GM23338 (cell line): ENCODE measurements around the gene GADD45GIP1. TPM values are rescaled to one million over a fixed set of nuclear protein-coding genes. Genes with fewer than 3 reads are reported as not detected.

Experiments used
- ATAC-seq: fragments of 200-7000 bp; cut with Tn5 transposase; 3 replicates; pipeline ENCODE4 v1.9.1; 2020
- DNase-seq: peaks from one replicate; pipeline ENCODE4 v3.0.0-alpha.2; 2015; ENCODE audit warnings: low spot score
- H2AFZ ChIP-seq: fragments of 200-600 bp; sonication (generic); 2 replicates; pipeline ENCODE4 v1.8.0; 2016; ENCODE audit warnings: antibody characterized with exemption, mild to moderate bottlenecking, moderate library complexity
- H3F3A ChIP-seq: fragments of 200-600 bp; sonication (generic); replicated peaks from 2 replicates; pipeline ENCODE4 v1.8.0; 2017; ENCODE audit warnings: antibody characterized with exemption, mixed run types, low read depth
- H3K27ac ChIP-seq: fragments of 200-600 bp; sonication (generic); 2 replicates; pipeline ENCODE4 v1.6.1; 2016; ENCODE audit warnings: low read depth
- H3K27me3 ChIP-seq: fragments of 200-600 bp; sonication (generic); 2 replicates; pipeline ENCODE4 v1.8.0; 2016; ENCODE audit warnings: mild to moderate bottlenecking, mixed run types, moderate library complexity; ENCODE audit not compliant: insufficient read depth
- H3K36me3 ChIP-seq: fragments of 200-600 bp; sonication (generic); 2 replicates; pipeline ENCODE4 v1.8.0; 2016; ENCODE audit warnings: mild to moderate bottlenecking; ENCODE audit not compliant: insufficient read depth
- H3K4me1 ChIP-seq: fragments of 200-600 bp; sonication (generic); 2 replicates; pipeline ENCODE4 v1.8.0; 2016; ENCODE audit warnings: mild to moderate bottlenecking, moderate library complexity; ENCODE audit not compliant: insufficient read depth
- H3K4me2 ChIP-seq: fragments of 200-600 bp; sonication (generic); 2 replicates; pipeline ENCODE4 v1.7.1; 2017; ENCODE audit warnings: mixed run types
- H3K4me3 ChIP-seq: fragments of 200-600 bp; sonication (generic); 2 replicates; pipeline ENCODE4 v1.6.1; 2016; ENCODE audit warnings: mixed run types
- H3K79me2 ChIP-seq: fragments of 200-600 bp; sonication (generic); replicated peaks from 2 replicates; pipeline ENCODE4 v1.8.0; 2017; ENCODE audit warnings: mild to moderate bottlenecking; ENCODE audit not compliant: insufficient read depth
- H3K9me2 ChIP-seq: fragments of 200-600 bp; sonication (generic); 2 replicates; pipeline ENCODE4 v1.8.0; 2017; ENCODE audit not compliant: insufficient read depth
- H4K20me1 ChIP-seq: fragments of 200-600 bp; sonication (generic); replicated peaks from 2 replicates; pipeline ENCODE4 v1.8.0; 2017; ENCODE audit warnings: mild to moderate bottlenecking; ENCODE audit not compliant: insufficient read depth
- H3K27ac Mint-ChIP-seq: 2 replicates; pipeline ENCODE4 v1.8.0; 2020; ENCODE audit warnings: inconsistent platforms, mild to moderate bottlenecking, moderate library complexity, mixed read lengths
- H3K27me3 Mint-ChIP-seq: 3 replicates; pipeline ENCODE4 v1.8.0; 2022; ENCODE audit warnings: low read depth, mild to moderate bottlenecking, moderate library complexity, mixed read lengths, inconsistent platforms; ENCODE audit not compliant: insufficient read depth, poor library complexity
- H3K36me3 Mint-ChIP-seq: 3 replicates; pipeline ENCODE4 v1.8.0; 2021; ENCODE audit warnings: low read depth, mild to moderate bottlenecking, inconsistent platforms, moderate library complexity, mixed read lengths
- H3K4me1 Mint-ChIP-seq: 3 replicates; pipeline ENCODE4 v1.8.0; 2020; ENCODE audit warnings: mild to moderate bottlenecking, inconsistent platforms, mixed read lengths
- H3K4me3 Mint-ChIP-seq: 3 replicates; pipeline ENCODE4 v1.8.0; 2021; ENCODE audit warnings: moderate library complexity, mild to moderate bottlenecking, inconsistent platforms, mixed read lengths
- H3K9me3 Mint-ChIP-seq: 3 replicates; pipeline ENCODE4 v1.8.0; 2020; ENCODE audit warnings: moderate library complexity, mild to moderate bottlenecking, inconsistent platforms, mixed read lengths
- CREB1 ChIP-seq: fragments of 250-450 bp; sonication (Bioruptor Pico); IDR thresholded peaks from 2 replicates; pipeline ENCODE4 v1.5.0; 2020; ENCODE audit warnings: low read depth, mild to moderate bottlenecking, moderate library complexity
- ETS1 ChIP-seq: IDR thresholded peaks from 2 replicates; pipeline ENCODE4 v1.6.1; 2016; ENCODE audit warnings: antibody characterized with exemption
- EZH2 ChIP-seq: fragments of 200-600 bp; sonication (generic); IDR thresholded peaks from one replicate; pipeline ENCODE4 v1.8.0; 2017; ENCODE audit warnings: antibody characterized with exemption, mild to moderate bottlenecking, low read depth; ENCODE audit not compliant: unreplicated experiment
- EZH2phosphoT487 ChIP-seq: fragments of 200-600 bp; sonication (generic); IDR thresholded peaks from one replicate; pipeline ENCODE4 v1.8.1; 2018; ENCODE audit warnings: antibody characterized with exemption; ENCODE audit not compliant: unreplicated experiment
- JUNB ChIP-seq: IDR thresholded peaks from one replicate; pipeline ENCODE4 v1.6.1; 2016; ENCODE audit warnings: antibody characterized with exemption; ENCODE audit not compliant: unreplicated experiment
- NANOG ChIP-seq: IDR thresholded peaks from 2 replicates; pipeline ENCODE4 v1.6.1; 2016; ENCODE audit warnings: antibody characterized with exemption, borderline replicate concordance
- POLR2AphosphoS5 ChIP-seq: IDR thresholded peaks from 2 replicates; pipeline ENCODE4 v1.6.1; 2016; ENCODE audit warnings: antibody characterized with exemption, low read depth
- ZNF331 ChIP-seq: fragments of 250-450 bp; sonication (Bioruptor Pico); IDR thresholded peaks from 2 replicates; pipeline ENCODE4 v1.5.0; 2020; ENCODE audit warnings: low read depth, mild to moderate bottlenecking, moderate library complexity
- polyA plus RNA-seq: library from polyadenylated mRNA; unstranded; fragments of >200 nt; fragmentation: Nextera tagmentation; extraction: Ambion mirVana; gene quantifications from 2 replicates; pipeline ENCODE4 v1.2.1, GENCODE V29; 2016
- total RNA-seq: library from RNA; depleted of rRNA; stranded (reverse); fragments of >200 nt; shearing (Covaris generic); gene quantifications from 2 replicates; pipeline ENCODE4 v1.2.3, GENCODE V29; 2014
- TF ChIP-seq, protein P1 (sequence below): fragments of 250-450 bp; sonication (Bioruptor Pico); IDR thresholded peaks from 2 replicates; pipeline ENCODE4 v1.5.0; 2020; ENCODE audit warnings: mild to moderate bottlenecking, moderate library complexity
- TF ChIP-seq, protein P2 (sequence below), 2 experiments: fragments of 200-600 bp in 1 of 2; sonication (generic) in 1 of 2; conservative IDR thresholded peaks; 2 replicates each; pipeline versions ENCODE4 v1.5.1 to v1.6.1; 2016 to 2017; ENCODE audit warnings: antibody characterized with exemption in 2 of 2, low read depth in 2 of 2, mild to moderate bottlenecking in 2 of 2, moderate library complexity in 1 of 2

The GADD45GIP1 gene
- total and polyA plus RNA-seq, 2 experiments from 2014 or later = 63.9 to 255 TPM

DNA sequence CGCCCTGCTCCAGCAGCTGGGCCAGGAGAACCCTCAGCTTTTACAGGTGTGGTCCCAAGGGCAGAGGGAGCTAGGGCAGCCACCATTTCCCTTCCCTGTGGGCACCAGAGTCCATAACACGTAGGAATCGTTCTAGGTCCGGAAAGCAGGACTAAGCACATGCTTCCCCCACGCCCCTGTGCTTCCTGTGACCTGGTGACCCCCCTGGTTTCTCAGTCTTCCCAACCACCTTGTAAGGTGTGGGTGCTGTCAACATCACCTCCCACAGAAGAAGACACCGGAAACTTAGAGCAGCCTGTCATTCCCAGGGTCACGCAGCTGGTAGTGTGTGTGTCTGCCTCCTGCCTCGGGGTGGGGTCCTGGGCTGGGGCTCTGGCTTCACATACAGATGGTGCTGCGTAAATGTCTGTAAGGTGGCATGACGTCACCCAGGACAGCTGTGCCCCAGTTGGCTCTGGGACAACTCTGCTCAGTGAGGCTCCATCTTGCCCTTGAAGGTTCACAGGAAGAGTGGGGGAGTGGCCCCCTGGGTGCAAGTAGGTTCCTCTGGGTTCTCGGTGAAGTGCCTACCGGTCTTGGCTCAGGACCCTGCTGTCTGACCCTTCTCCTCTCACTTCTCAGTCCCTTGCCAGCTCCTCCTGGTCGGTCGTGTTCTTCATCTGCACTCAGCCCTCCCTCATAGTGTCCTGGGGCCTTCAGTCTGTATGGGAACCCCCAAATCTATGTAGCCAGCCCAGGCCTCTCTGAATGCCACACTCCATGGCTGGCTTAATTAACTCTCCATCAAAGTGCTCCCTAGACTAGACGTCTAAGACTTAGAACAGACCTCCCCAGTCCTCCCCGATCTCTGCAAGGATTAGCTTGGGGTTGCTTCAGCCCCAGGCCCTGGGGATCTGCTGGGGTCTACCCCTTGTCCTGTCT is 7.4 kb downstream of the GADD45GIP1 start:
- H3K4me1 Mint-ChIP-seq = peaks cover 28% of the 10 kb centered on the region
- H3K36me3 ChIP-seq = peaks cover 17% of the 10 kb centered on the region
- peaks cover 22% of the 10 kb centered on the region for H3K79me2 ChIP-seq
- H3K36me3 Mint-ChIP-seq = peaks cover 87% of the 10 kb centered on the region
- H4K20me1 ChIP-seq = peaks cover 13% of the 10 kb centered on the region; the same call in 1 of the 2 replicates
- DNase-seq (no peak), ATAC-seq (no peak)
- no peak overlapping the region for H3K27ac Mint-ChIP-seq
- TF ChIP-seq POLR2AphosphoS5 (no peak), ZNF331 (CRISPR knock-in tag) (no peak), JUNB (no peak), ETS1 (no peak), EZH2 (no peak), NANOG (no peak), CREB1 (no peak), EZH2phosphoT487 (no peak)
- TF ChIP-seq, protein P1, sequence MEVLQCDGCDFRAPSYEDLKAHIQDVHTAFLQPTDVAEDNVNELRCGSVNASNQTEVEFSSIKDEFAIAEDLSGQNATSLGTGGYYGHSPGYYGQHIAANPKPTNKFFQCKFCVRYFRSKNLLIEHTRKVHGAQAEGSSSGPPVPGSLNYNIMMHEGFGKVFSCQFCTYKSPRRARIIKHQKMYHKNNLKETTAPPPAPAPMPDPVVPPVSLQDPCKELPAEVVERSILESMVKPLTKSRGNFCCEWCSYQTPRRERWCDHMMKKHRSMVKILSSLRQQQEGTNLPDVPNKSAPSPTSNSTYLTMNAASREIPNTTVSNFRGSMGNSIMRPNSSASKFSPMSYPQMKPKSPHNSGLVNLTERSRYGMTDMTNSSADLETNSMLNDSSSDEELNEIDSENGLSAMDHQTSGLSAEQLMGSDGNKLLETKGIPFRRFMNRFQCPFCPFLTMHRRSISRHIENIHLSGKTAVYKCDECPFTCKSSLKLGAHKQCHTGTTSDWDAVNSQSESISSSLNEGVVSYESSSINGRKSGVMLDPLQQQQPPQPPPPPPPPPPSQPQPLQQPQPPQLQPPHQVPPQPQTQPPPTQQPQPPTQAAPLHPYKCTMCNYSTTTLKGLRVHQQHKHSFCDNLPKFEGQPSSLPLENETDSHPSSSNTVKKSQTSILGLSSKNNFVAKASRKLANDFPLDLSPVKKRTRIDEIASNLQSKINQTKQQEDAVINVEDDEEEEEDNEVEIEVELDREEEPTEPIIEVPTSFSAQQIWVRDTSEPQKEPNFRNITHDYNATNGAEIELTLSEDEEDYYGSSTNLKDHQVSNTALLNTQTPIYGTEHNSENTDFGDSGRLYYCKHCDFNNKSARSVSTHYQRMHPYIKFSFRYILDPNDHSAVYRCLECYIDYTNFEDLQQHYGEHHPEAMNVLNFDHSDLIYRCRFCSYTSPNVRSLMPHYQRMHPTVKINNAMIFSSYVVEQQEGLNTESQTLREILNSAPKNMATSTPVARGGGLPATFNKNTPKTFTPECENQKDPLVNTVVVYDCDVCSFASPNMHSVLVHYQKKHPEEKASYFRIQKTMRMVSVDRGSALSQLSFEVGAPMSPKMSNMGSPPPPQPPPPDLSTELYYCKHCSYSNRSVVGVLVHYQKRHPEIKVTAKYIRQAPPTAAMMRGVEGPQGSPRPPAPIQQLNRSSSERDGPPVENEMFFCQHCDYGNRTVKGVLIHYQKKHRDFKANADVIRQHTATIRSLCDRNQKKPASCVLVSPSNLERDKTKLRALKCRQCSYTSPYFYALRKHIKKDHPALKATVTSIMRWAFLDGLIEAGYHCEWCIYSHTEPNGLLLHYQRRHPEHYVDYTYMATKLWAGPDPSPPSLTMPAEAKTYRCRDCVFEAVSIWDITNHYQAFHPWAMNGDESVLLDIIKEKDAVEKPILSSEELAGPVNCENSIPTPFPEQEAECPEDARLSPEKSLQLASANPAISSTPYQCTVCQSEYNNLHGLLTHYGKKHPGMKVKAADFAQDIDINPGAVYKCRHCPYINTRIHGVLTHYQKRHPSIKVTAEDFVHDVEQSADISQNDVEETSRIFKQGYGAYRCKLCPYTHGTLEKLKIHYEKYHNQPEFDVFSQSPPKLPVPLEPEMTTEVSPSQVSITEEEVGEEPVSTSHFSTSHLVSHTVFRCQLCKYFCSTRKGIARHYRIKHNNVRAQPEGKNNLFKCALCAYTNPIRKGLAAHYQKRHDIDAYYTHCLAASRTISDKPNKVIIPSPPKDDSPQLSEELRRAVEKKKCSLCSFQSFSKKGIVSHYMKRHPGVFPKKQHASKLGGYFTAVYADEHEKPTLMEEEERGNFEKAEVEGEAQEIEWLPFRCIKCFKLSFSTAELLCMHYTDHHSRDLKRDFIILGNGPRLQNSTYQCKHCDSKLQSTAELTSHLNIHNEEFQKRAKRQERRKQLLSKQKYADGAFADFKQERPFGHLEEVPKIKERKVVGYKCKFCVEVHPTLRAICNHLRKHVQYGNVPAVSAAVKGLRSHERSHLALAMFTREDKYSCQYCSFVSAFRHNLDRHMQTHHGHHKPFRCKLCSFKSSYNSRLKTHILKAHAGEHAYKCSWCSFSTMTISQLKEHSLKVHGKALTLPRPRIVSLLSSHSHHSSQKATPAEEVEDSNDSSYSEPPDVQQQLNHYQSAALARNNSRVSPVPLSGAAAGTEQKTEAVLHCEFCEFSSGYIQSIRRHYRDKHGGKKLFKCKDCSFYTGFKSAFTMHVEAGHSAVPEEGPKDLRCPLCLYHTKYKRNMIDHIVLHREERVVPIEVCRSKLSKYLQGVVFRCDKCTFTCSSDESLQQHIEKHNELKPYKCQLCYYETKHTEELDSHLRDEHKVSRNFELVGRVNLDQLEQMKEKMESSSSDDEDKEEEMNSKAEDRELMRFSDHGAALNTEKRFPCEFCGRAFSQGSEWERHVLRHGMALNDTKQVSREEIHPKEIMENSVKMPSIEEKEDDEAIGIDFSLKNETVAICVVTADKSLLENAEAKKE (CRISPR knock-in tag) = no peak
- TF ChIP-seq, protein P2, sequence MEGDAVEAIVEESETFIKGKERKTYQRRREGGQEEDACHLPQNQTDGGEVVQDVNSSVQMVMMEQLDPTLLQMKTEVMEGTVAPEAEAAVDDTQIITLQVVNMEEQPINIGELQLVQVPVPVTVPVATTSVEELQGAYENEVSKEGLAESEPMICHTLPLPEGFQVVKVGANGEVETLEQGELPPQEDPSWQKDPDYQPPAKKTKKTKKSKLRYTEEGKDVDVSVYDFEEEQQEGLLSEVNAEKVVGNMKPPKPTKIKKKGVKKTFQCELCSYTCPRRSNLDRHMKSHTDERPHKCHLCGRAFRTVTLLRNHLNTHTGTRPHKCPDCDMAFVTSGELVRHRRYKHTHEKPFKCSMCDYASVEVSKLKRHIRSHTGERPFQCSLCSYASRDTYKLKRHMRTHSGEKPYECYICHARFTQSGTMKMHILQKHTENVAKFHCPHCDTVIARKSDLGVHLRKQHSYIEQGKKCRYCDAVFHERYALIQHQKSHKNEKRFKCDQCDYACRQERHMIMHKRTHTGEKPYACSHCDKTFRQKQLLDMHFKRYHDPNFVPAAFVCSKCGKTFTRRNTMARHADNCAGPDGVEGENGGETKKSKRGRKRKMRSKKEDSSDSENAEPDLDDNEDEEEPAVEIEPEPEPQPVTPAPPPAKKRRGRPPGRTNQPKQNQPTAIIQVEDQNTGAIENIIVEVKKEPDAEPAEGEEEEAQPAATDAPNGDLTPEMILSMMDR (conservative IDR thresholded peaks at IDR 0.05; ENCODE audit: low read depth in 2 of 2) = no peak
- H3K9me2 ChIP-seq = no peaks in the 10 kb centered on the region
- H3K4me3 Mint-ChIP-seq = no peak overlapping the region; the same call in 2 of the 3 replicates
- peaks cover 37% of the 10 kb centered on the region for H3F3A ChIP-seq
- H3K27me3 ChIP-seq = no peaks in the 10 kb centered on the region
- H3K27ac ChIP-seq = no peak overlapping the region
- H3K9me3 Mint-ChIP-seq = no peaks in the 10 kb centered on the region; the same call in 1 of the 3 replicates
- no peak overlapping the region for H3K4me2 ChIP-seq
- H2AFZ ChIP-seq = no peak overlapping the region
- peaks cover 18% of the 10 kb centered on the region for H3K4me1 ChIP-seq
- peaks cover 35% of the 10 kb centered on the region for H3K27me3 Mint-ChIP-seq
- H3K4me3 ChIP-seq = no peak overlapping the region
